ENCODE data around the gene SH3BP1.

The SH3BP1 gene

DNA sequence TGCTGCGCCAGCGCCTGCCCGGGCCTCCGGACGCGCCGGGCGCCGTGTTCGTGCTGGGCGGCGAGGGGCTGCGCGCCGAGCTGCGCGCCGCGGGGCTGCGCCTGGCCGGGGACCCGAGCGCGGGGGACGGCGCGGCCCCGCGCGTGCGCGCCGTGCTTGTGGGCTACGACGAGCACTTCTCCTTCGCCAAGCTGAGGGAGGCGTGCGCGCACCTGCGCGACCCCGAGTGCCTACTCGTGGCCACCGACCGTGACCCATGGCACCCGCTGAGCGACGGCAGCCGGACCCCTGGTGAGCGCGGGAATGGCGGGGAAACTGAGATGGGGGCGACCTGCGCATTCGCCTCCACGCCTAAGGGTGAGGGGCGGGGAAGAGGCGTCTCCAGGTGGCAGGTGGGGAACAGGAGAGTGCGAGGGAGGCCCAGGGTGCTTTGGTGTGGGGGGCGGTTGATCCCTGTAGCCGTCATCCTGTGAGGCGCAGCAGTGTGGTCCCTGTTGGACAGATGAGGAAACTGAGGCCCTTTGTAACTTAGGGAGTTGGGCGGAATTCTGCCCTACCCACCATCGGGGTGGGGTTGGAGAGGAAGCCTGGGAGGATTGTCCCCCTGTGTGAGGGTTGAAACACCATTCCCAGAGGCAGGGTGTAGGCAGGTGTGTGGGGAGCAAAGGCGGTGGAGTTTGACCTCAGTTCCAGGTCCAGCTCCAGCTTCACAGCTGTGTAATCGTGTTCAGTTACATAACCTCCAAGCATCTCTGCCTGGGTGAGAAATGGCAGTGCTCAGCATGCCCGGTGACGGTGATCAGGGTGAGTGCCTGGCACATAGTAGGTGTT is 19.8 kb downstream of the SH3BP1 start:
- DNase-seq = peak in 2 of 14 donors; percentile 10 to 29

DNA sequence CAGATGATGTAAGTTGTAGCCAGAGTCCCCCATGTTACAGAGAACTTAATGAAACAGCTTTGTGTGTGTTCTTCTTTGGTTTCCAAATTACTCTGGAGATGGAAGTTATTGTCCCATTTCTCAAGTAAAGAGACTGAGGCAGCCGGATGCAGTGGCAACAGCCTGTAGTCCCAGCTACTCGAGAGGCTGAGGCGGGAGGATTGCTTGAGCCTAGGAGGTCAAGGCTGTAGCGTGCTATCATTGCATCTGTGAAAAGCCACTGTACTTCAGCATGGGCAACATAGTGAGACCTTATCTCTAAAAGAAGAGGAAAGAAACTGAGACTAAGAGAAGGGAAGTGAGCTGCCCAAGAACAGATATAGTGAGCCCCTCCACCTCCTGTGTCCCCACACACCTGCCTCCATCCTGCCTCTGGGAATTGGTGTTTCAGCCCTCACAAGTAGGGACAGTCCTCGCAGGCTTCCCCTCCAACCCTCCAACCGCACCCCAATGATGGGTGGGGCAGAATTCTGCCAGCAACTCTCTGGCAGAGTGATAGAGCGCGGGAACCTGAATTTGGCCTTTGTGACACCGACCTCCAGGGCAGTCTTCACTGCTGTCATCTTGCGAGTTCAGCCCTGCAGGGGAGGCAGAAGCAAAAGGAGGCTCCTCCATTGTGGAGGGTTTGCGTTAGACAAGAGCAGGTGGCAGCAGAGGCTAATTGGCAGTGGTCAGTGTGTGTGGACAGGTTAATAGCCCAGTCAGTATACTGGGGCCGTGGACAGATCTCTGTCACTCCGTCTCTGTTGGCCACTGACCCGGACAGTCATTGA is 20.6 kb downstream of the SH3BP1 start:
- DNase-seq = peak in 1 of 14 donors; percentile 28

DNA sequence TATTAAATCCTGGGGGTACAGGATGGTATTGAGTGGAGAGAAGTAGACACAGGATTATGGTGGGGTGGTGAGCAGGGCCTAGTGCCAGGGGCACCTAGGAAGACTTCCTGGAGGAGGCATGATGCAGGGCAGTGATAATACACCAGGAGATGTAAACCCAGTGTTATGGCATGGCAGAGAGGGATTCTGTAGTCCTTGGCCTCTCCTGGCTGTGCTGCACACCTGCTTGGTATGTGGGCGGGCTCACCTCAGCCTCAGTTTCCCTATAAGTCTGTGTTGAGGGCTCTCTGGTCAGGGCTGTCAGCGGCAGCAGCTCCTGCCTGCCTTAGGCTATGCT is 21.2 kb downstream of the SH3BP1 start:
- DNase-seq = no peak

DNA sequence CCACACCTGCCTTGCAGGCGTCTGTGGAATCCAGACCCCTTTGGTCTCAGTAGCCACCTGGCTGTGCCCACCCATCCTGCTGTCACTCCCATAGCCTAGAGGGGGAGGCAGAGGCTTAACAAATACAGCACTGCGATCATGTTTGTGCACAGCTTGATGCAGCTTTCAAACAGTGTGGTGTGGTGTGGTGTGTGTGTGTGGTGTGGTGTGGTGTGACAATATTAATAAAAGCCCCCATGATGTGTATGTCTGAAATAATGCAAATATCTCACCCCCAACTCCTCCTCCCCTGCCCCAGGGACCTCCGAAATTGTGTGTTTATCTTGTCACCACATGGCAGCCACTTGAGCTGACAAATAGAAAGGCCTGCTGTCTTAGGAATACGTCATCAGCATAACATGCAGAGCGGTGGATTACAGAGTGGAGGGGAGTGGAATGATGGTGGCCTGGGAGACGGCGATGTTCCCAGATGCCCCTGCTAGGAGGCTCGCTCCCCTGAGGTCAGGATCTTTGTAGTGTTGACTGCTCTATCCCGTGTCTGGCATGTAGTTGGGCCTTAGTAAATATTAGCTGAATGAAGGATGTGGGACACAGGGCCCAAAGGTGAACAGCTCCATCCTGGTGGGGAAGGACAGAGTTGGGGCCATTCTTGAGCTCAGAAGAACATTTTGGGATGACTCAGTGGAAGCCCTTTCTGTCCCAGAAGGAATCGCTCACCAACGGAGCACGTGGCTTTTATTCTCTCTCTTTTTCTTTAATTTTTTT is 21.9 kb downstream of the SH3BP1 start:
- DNase-seq = peak in 9 of 14 donors; percentile 27 to 74 (median 66)

DNA sequence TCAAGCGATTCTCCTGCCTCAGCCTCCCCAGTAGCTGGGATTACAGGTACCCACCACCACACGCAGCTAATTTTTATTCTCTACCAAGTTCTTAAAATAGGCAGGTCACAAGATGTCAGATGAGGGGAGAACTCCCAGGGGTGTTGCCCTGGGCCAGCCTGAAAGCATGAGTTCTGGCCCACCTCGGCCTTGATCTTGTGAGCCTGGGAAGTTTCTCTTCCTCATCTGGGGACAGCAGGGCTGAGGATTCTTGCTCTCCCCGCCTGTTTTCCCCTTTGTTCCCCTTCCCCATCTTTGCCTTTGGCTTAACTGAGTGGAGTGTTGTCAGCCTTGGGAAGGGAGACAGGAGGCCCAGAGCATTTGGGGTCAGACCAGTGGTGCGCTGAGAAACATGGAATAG is 22.6 kb downstream of the SH3BP1 start:
- DNase-seq = peak in 1 of 14 donors; percentile 21

DNA sequence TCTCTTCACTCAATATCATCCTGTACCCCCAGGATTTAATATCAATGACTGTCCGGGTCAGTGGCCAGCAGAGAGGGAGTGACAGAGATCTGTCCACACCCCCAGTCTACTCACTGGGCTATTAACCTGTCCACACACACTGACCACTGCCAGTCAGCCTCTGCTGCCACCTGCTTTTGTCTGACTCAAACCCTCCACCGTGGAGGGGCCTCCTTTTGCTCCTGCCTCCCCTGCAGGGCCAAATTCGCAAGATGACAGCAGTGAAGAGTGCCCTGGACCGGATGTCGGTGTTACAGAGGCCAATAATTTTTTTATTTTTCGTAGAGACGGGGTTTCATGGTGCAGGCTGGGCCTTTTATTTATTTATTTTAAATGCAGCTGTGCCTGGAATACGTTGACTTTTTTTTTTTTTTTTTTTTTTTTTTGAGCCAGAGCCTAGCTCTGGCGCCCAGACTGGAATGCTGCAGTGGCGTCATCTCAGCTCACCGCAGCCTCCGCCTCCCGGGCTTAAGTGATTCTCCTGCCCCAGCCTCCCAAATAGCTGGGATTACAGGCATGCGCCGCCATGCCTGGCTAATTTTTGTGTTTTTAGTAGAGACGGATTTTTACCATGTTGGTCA is 24.2 kb downstream of the SH3BP1 start:
- no peak for DNase-seq

DNA sequence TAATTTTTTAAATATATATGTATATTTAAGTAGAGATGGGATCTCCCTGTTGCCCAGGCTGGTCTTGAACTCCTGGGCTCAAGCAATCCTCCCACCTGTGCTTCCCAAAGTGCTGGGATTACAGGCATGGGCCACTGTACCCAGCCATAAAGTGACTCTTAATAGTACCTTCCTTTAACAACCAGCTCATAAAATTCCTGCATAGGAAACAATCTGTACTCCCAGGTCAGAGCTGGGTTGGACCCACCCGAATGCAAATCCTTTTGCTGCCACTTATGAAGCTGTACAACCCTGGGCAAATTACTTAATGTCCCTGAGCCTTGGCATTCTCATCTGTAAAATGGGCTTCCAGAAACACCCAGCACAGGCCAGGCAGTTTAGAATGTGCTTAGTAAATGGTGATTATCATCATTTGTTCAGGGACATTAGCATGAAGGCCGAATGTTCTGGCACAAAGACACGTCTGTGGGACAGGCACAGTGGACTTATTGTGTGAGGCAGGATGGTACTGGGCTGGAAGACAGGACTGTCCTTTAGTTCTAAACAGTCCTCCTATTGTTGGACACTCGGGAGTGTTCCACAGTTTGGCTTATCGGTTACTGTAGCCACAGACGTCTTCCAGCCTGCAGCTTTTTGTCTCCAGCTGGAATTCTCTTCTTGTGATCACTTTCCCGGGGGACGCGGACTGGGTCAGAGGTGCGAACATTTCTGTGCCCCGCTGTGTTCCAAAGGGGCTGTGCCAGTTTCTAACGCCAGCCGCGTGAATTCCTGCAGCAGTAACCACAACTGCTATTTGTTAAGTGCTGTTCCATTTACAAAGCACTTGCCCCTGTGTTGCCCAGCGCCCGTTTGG is 25.0 kb downstream of the SH3BP1 start:
- peak in 12 of 14 donors; percentile 21 to 83 (median 56) for DNase-seq

DNA sequence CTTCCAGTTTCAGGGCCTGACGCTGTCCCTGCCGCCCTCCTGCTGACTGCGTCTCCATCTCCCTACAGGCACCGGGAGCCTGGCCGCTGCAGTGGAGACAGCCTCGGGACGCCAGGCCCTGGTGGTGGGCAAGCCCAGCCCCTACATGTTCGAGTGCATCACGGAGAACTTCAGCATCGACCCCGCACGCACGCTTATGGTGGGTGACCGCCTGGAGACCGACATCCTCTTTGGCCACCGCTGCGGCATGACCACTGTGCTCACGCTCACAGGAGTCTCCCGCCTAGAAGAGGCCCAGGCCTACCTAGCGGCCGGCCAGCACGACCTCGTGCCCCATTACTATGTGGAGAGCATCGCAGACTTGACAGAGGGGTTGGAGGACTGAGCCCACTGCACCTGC is 26.0 kb downstream of the SH3BP1 start:
- no peak for DNase-seq

DNA sequence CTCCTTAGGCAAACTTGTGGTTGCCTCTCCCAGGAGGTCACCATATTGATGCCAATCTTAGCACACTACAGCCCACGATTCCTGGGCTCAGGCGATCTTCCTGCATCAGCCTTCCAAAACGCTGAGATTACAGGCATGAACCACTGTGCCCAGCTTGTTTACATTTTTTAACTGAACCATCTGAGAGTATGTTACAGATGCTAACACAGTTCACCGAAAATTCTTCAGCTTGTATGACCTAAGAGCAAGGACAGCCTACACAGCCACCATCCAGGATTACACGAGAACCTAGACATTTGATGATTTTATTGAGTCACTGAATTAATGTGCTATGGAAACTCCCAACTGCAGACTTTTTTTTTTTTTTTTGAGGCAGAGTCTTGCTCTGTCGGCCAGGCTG is 30.1 kb downstream of the SH3BP1 start:
- DNase-seq = no peak

DNA sequence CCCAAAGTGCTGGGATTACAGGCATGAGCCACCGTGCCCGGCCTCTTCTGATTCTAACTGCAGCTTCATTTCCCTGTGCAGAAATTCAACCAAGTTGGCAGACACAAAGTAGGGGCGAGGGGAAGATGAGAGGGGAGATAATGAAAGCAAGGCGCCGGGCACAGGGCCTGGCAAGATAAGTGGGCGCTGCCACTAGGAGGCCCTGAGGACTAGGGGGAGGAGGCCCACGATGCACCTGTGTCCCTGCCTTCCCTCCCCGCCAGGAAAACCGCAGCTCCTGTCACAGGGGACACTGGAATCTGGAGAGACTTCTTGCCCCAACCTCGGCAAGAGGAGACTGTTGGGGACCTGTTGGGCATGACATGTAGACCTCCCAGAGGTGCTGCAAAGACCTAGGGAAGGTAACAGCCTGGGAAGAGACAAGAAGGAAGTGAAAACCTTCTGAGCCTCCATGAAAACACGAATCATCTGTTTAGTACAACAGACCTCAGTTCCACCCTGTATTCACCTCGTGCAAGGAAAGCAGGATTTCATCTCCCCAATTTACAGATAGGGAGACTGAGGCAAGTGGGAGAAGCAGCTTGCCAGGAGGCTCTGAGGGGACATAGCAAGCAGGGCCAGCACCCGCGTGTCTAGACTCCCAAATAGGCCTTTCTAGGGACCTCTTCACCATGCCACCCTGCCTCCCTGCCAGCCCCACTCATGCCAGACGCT is 32.9 kb downstream of the SH3BP1 start:
- DNase-seq = no peak

DNA sequence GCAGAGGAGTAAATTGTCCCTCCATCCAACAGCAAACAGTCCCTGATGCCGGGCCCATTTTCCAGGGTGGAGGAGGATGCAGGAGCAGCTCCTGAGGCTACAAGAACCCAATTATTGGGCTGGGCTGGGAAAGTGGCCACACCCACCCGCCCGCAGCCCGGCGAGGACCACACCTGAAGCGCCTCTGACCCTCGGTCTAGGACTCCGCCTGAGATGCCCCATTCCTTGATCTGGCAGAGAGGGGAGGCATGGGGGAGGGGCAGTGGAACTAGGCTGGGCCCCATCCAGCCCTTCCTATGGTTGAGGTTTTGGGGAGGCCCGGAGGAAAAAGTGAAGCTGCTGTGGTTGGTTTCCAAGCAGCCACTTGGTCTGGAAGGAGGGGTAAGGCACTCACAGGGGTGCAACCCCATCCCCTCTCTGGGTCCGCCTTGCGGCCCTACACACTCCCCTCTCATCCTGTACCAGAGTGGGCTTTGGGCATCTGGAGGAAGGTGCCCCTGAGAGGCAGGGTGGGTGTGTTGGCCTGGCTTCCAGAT is 33.5 kb downstream of the SH3BP1 start:
- no peak for DNase-seq

DNA sequence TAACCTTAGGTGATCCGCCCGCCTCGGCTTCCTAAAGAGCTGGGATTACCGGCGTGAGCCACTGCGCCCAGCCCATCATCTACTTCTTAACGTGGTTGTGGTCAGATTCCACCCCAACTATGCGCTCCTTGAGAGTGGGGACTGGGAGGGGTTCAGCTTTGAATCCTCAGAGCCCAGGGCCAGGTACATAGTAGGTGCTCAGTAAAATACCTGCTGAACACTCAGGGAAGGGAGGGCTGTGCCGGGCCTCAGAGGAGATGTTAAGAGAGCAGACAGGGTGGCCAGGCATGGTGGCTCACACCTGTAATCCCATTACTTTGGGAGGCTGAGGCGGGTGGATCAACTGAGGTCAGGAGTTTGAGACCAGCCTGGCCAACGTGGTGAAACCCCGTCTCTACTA is 34.8 kb downstream of the SH3BP1 start:
- DNase-seq = no peak

DNA sequence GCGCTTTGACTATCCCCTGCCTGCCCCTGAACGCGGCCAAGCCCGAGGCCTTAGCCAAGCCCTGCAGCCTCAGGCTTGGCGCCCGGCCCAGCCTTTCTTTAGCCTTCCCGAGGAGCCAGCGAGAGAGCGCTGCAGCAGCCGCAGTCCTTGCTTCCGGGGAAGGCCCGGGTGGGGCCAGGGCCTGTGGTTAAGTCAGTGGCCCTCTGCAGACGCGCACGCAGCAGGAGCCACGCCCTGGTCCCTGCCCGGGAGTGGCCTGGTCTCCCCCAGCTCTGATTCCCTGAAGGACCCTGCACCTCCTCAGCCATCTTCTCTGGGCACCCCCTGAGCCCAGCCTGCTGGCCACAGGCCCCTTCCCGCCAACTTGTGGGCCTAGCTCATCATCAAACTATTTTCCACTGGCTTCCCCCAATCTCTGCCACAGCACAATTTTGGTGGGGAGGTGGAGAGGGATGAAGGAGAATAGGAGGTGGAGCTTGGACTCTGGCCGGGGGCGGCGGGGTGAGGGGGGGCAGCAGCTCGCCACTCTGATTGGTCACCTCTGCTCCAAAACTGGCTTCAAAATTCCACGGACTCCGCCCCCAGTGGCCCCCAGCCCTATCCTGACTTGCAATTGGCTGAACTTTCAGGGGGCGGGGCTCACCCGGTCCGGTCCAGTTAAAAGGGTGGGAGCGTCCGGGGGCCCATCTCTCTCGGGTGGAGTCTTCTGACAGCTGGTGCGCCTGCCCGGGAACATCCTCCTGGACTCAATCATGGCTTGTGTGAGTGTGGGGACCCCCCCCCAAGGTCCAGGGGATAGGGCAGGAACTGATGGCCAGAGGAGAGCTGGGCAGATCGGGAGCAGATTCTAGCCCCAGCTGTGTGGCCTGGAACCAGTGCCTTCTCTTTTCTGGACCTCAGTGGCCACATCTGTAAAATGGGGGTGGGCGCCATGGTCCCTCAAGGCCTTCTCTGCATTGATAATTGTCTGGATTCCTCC is 35.8 kb downstream of the SH3BP1 start, which contains the start of gene LGALS1:
Gene LGALS1 (plus strand): TSS at position 686 of the 979 bp plus-strand sequence. CDS start 67 bp downstream, at position 753.
- DNase-seq = peak; percentile 44 to 88 (median 84)

DNA sequence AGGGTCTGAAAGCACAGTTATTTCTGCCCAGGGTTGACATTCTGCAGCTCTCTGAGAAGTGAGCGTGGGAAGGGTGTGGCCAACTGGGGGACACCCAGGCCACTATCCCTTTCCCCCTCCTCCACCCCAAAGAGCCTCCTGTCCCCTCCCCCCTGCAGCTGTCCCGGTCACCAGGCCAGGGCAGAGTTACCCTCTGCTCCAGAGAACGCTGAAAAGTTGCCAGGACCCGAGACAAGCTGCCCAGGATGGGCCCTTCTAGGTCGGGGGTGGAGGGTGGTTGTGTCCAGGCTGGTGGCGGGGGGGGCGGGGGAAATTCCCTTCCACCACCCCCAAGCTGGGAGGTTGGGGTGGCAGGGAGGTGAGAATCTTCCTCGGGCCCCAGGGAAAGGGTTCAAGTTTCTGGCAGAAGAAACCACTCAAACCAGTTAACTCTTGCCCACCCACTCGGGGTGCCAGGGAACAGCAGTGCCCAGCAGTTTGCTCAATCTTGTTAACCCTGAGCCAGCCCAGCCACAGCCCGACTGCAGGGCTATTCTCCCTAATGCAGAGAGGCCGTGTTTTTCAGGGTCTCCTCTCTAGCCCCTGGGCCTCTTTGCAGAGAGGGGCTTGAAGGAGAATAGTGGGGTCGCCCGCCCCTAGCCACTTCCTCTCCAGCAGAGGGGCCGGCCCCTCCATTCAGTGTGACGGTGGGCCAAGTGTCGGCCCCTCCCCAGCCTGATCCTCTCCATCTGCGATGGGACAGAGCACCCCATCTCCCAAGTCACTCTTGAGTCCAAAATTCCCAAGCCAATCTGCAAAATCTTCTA is 36.7 kb downstream of the SH3BP1 start:
- DNase-seq = peak in 11 of 14 donors; percentile 15 to 62 (median 41)

DNA sequence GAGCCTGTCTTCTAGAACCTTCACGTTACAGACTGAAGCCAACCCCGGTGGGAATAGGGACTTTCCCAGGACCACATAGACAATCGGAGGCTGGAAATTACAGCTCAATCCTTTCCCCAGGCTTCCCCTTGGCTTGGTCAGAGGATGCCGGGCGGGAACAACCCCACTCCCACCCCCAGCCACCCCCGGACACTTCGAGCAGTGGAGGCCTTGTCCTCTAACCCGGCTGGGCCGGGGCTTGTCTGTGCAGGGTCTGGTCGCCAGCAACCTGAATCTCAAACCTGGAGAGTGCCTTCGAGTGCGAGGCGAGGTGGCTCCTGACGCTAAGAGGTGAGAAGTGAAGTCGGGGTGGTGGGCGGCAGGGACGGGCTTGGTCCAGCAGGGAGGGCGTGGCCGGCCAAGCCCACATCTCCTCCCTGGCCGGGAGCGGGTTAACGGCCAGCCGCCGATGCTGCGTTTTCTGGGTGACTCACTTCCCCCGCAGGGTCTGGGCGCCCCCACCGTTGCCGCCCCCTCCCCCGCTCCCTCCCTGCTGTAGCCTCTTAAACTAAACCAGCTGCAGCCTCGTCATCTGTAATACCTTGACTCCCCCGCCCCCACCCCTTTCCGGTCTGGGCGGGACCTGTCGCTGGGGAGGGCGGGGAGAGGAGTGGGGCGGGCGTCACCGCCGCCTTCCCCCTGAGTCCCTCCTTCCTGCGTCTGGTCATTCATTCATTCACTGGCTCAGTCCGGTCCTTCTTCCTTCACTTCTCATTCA is 37.4 kb downstream of the SH3BP1 start:
- peak in 7 of 14 donors; percentile 33 to 75 (median 49) for DNase-seq

DNA sequence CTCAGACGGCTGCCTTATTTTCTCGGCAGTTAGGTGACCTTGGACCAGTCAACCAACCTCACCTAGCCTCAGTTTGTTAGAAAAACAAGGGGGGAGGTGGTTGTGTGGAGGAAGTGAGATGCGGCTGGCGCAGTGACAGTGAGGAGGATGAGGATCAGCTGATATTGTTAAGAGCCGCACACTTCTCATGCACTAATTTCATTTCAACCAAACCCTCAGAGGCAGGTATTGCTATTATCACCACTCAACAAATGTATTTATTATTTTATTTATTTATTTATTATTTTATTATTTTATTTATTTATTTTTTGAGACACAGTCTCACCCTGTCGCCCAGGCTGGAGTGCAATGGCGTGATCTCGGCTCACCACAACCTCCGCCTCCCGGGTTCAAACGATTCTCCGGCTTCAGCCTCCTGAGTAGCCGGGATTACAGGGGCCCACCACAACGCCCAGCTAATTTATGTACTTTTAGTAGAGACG is 38.1 kb downstream of the SH3BP1 start:
- DNase-seq = no peak

DNA sequence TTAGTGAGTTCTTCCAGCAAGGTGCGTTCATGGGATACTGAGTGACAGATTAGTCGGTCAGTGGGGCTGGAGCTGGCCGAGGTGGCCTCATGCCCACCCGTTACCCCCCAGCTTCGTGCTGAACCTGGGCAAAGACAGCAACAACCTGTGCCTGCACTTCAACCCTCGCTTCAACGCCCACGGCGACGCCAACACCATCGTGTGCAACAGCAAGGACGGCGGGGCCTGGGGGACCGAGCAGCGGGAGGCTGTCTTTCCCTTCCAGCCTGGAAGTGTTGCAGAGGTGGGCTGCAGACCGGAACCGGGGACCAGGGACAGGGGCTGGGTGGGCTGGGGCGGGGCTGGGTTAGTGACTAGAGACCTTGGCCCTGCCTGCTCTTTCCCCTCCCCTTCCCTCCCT is 38.9 kb downstream of the SH3BP1 start:
- no peak for DNase-seq
